Stimulated activated CD8-positive, alpha-beta memory T cell treated with anti-CD3 and anti-CD28 coated beads, Interleukin-4, amount 100 ng/mL, for 4 hours (primary cell): ENCODE measurements around the gene ZNF407.

Source experiments
- DNase-seq, 2 donors: peaks; one replicate each; pipeline ENCODE4 v3.0.0-alpha.2; 2020; ENCODE audit warnings: low read depth in 2 of 2, low spot score in 1 of 2

ZNF407 gene

GRCh38 chr18:75043478-75043877 is 445.8 kb downstream of the ZNF407 start:
- no peak for DNase-seq

- no peak for DNase-seq
Measured at GRCh38 chr18:75044296-75044695, 446.6 kb downstream of the ZNF407 start.

DNA sequence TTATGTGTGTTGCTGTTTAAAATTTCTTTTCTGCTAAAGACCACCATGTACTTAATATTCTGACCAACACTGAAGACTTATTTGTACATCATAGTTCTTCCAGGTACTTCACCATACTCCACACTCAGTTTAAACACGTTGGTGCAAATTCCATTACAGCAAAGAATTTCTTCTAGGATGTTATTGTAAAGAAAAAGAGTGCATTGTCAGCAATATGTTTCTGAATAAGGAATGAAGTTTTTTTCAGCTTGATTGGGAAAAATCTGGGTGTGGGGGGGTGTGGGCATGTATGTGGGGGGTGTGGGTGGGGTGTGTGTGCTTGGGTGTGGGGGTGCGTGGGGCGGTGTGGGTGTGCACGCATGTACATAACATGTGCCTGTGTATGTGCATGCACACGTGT is 447.1 kb downstream of the ZNF407 start:
- DNase-seq, result no peak

DNA sequence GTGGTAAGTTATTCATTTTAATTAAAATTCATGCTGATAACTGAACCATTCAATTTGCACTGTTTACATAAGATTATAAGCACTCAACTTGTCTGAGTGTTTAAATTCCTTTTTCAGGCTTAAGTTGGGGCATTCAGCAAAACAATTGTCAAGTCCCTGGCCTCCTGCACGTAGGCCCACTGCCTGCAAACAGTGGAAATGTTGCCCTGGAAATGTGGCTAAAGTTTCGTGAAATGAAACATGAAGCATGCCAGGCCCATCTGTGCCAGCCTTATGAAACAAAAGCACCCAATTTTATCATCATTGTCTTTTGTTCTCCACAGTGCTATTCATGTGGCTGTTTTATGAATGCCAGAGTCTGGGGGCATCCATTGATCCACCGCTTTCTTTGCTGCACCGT is 447.6 kb downstream of the ZNF407 start:
- no peak for DNase-seq

- no peak for DNase-seq
Measured at GRCh38 chr18:75047240-75047961, 449.7 kb downstream of the ZNF407 start.

DNA sequence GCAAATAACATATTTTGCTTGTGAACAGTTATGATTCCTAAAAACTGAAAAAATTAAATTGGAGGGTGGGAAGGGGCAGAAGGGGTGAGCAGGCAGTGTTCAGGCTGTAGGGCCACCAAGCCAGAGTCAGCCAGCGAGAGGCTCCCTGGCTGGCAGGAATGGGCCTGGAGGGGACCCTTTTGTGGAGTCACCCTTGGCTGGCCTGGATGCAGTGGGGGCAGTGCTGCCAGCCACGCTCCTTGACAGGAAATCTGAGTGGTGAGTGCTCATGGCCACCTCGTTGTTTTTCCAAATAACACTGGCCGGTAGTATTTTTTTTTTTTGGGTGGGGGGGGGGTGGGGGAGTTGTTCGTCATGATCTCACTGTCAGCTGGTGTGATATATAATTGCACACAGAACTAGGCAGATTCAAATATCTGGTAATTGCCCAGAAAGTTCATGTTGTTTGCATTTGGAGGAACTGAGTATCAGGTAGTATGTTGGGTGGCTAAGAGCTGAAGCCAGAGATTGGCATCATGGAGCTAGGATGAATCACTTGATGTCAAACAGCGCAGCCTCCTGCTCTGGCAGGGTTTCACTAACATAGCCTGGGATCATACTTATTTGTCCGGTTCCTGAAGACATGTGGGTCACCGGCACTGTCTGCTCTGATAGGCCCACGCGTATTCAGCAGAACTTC is 451.2 kb downstream of the ZNF407 start:
- DNase-seq, result no peak

DNA sequence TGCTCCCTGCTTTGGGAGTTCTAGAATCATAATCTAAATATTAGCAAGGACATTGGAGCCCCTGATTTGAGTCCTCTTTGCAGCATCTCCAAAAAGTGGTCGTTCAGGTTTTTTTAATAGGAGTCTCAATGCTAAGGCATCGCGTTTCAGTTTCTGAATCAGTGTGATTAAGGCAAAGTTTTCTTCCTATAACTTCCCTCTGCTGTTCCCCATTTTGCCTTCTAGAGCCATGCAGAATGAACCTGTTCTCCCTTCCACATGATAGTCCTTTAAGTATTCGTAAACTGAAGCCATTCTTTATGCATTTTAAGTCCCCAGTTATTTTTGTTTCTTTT is 451.8 kb downstream of the ZNF407 start:
- DNase-seq, result no peak

DNA sequence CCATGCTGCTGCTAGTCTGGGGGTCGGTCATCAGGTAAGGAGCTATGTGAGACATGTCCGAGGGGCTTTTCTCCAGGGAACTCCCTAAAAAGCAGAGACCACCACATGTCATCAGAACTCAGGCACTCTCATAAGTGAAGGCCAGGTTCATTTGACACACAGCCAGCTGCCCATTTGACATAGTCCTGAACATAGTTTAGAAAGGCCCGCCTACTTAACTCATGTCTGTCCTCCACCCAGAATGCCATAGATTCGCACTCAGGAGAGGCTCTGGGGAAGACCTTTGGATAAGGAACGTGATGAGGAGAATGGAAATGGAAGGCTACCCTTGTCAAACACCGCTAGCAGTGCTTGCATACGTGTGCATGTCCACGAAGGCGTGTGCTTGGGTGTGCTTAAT is 454.1 kb downstream of the ZNF407 start:
- no peak for DNase-seq

- DNase-seq, result no peak
Measured at GRCh38 chr18:75052475-75052874, 454.8 kb downstream of the ZNF407 start.

DNA sequence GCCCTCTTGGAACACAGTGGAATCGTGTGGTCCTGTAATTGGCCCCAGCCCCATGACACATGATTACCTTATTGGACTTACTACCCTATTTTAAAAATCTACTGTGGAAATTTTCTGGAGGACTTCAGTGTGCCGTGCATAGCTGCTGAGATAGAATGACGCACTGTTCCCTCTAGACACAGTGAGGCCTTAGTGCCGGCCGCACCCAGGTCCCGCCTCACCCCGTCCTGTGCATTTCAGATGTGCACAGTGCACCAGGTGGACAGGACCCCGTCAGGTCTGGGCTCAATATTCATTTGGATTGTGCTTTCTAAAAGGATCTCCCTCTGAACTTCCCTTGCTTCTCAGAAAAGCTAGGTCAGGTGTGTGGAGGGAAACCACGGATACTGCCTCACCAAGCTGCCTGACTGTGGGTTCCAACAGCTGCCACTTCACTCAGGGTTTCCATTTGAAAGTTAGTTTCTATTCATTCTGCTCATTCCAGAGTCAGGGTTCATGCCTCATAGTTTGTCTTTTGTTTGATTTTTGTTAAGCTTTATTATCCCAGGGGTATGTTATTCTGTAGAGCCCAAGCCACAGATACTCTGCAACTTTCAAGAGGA is 455.5 kb downstream of the ZNF407 start:
- DNase-seq, result no peak

DNA sequence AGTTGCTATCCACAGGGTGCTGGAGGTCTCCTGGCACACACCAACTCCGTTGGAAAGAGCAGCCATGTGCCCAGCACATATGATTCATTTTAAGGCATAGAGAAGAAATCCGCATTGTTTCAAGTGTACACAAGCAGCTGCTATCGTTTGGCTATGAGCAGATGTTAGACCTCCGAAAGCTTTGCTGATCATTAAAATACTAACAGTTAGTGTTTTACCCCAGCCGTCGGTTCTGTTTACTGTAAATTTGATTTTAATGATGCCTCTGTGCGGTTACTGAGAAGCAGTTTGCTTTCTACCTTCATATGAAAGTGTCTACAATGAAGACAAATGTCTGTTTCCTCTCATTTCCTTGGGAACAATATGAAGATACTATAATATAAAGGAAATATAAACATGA is 456.4 kb downstream of the ZNF407 start:
- no peak for DNase-seq

GRCh38 chr18:75054611-75055010 is 456.9 kb downstream of the ZNF407 start:
- no peak for DNase-seq

GRCh38 chr18:75057169-75057960 is 459.7 kb downstream of the ZNF407 start:
- DNase-seq, result no peak

- no peak for DNase-seq
Measured at GRCh38 chr18:75060185-75060584, 462.5 kb downstream of the ZNF407 start.

DNA sequence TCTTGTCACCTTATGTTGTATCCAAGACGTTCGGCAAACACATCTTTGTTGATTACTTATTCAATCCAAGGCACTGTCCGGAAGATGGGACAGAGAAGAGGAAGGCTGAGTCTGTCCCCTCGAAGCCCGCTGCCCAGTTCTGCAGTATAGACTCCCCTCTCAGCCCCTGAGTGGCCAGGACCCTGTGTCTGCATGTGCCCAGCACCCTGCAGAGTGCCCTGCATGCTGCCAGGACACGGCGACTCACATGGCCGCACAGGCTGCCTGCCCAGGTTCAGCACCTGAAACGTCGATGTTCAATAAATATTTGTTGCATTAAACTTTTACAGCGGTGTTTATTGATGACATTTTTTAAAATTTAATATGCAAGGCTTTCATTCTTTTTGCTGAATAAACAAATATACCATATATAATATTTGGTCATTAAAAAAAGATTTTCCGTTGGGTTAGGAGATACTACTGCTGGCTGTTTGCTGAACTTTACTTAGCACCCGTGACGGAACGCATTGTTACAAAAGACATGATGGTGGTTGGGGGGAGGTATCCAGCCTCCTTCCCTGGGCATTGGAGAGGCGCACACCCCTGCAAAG is 464.7 kb downstream of the ZNF407 start:
- no peak for DNase-seq

DNA sequence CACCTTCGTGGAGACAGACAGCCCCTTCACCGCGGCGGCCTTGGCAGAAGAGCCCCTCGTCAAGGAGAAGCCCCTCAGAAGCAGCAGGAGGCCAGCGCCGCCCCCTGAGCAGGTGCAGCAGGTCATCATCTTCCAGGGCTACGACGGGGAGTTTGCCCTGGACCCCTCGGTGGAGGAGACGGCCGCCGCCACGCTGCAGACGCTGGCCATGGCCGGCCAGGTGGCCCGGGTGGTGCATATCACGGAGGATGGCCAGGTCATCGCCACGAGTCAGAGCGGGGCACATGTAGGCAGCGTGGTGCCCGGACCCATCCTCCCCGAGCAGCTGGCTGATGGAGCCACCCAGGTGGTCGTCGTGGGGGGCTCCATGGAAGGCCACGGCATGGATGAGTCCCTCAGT is 465.5 kb downstream of the ZNF407 start:
- no peak for DNase-seq

DNA sequence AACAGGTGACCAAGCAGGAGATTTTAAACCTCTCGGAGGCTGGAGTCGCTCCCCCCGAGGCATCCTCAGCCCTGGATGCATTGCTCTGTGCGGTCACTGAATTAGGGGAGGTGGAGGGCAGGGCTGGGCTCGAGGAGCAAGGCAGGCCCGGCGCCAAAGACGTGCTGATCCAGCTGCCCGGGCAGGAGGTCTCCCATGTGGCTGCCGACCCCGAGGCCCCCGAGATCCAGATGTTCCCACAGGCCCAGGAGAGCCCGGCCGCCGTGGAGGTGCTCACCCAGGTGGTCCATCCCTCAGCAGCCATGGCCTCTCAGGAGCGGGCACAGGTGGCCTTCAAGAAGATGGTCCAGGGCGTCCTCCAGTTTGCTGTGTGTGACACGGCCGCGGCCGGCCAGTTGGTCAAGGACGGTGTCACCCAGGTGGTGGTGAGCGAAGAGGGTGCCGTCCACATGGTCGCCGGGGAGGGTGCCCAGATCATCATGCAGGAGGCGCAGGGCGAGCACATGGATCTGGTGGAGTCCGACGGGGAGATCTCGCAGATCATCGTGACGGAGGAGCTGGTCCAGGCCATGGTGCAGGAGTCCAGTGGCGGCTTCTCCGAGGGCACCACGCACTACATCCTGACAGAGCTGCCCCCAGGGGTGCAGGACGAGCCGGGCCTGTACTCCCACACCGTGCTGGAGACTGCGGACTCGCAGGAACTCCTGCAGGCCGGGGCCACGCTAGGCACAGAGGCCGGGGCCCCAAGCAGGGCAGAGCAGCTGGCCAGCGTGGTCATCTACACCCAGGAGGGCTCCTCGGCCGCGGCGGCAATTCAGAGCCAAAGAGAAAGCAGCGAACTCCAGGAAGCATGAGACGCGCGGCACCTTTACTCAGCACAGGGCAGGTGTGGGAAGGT is 466.2 kb downstream of the ZNF407 start:
- DNase-seq, result no peak

DNA sequence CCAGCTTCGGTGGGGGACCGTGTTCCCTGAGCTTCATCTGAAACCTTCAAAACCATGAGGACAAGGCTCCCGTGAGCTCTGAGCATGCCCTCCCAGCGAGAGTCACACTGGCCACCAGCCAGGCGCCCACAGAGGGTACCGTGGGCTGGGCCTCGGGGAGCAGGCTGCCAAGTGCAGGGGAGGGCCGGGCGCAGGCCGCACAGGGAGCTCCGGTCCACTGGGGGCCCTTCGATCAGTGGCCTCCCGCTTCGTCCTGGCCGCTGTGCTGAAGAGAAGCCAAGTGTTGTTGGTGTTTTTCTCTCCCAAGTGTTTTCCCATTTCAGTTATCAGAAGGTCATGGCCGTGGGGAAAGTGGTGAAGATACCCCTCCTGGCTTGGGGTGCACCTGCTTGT is 466.8 kb downstream of the ZNF407 start:
- DNase-seq, result no peak

DNA sequence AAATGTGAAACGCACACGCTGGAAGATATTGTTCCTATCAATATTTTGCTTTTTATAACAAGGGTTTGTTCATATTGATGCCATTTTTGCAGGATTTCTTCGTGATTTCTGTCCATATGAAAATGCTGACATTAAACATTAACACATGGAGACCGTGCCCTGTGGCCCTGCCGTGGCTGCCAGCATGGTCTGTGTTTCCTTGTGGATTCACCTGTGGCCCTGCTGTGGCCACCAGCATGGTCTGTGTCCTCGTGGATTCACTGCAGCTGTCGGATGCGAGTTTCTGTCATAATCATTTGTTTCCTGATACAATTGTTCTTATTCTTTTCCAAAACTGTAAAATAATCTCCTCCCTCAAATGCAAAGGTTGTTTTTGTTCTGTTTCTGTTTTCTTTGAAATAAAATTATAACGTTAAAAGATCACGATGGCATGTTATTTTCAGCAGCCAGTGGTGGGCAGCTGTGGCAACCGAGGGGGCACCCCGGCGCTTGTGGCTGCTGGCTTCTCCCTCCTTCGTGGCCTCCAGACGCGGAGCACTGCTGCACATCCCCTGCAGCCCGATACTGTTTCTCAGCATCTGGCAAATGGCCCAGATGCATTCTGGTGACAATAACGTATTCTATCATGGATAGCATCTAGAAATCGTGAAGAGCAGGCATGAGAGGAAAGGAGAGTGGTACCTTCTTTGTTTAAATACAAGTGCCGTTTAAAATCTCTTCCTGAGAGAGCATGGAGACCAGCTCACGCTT is 467.8 kb downstream of the ZNF407 start:
- DNase-seq, result no peak
